GM06990 (cell line): ENCODE measurements around the gene KRT13.

Source experiments
- DNase-seq: peaks from one replicate; pipeline ENCODE4 v3.0.0-alpha.2; 2011; ENCODE audit not compliant: insufficient read length; ENCODE audit errors: extremely low read depth
- H3K27me3 ChIP-seq: replicated peaks from 2 replicates; pipeline ENCODE4 v1.6.0; 2011; ENCODE audit warnings: low read length; ENCODE audit not compliant: control insufficient read depth, insufficient read depth
- H3K36me3 ChIP-seq: 2 replicates; pipeline ENCODE4 v1.5.1; 2011; ENCODE audit warnings: low read length; ENCODE audit not compliant: control insufficient read depth, insufficient read depth
- H3K4me3 ChIP-seq: replicated peaks from 2 replicates; pipeline ENCODE4 v1.5.1; 2011; ENCODE audit warnings: low read depth, mild to moderate bottlenecking, control low read depth, low read length
- TF ChIP-seq, protein P1 (sequence below): IDR thresholded peaks from 2 replicates; pipeline ENCODE4 v1.5.1; 2011; ENCODE audit warnings: low read length, control low read depth, mild to moderate bottlenecking, inconsistent platforms; ENCODE audit not compliant: insufficient read depth, poor library complexity, severe bottlenecking

KRT13 gene

DNA sequence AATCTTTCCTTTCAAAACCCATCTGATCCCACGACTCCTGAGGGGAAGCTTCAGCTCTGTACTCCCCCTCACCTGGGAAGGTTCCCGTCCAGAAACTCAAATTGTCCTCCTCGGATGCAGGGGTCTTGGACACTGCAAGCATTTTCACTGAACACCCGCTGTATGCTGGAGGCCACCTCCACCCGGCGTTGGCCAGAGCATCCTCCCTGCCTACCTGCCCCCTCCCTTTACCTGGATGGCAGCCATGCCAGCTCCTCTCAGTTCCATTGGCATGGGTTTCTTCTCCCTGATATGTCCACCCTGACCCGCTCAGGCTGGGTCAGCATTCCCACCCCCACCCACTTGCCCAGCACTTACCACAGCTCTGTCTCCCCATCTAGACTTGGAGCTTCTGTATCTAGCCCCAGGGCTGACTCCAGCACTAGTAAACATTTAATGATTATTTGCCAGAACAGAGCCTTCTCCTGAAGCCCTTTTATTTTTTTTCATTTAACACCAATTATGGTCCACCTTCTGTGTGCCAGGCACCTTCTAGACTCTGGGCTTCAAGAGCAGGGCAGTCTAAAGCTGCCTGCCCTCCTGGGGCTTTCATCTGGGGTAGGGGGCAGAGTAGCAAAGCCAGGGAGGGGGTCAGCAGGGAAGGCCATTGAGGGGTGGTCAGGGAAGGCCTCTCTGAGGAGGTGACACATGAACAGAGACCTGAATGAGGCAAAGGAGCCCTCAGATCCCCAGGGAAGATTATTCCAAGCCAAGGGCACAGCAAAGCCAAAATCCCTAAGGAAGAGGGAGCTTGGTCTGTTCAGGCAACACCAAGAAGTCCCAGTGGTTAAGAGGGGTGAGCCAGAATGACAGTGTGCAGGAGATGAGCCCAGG lies 31.6 kb upstream of the KRT13 start:
- no peaks in the 10 kb centered on the region for H3K36me3 ChIP-seq
- peaks cover 4% of the 10 kb centered on the region for H3K27me3 ChIP-seq
- TF ChIP-seq, protein P1, sequence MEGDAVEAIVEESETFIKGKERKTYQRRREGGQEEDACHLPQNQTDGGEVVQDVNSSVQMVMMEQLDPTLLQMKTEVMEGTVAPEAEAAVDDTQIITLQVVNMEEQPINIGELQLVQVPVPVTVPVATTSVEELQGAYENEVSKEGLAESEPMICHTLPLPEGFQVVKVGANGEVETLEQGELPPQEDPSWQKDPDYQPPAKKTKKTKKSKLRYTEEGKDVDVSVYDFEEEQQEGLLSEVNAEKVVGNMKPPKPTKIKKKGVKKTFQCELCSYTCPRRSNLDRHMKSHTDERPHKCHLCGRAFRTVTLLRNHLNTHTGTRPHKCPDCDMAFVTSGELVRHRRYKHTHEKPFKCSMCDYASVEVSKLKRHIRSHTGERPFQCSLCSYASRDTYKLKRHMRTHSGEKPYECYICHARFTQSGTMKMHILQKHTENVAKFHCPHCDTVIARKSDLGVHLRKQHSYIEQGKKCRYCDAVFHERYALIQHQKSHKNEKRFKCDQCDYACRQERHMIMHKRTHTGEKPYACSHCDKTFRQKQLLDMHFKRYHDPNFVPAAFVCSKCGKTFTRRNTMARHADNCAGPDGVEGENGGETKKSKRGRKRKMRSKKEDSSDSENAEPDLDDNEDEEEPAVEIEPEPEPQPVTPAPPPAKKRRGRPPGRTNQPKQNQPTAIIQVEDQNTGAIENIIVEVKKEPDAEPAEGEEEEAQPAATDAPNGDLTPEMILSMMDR, result no peak
- no peak overlapping the region for H3K4me3 ChIP-seq
- no peak for DNase-seq

DNA sequence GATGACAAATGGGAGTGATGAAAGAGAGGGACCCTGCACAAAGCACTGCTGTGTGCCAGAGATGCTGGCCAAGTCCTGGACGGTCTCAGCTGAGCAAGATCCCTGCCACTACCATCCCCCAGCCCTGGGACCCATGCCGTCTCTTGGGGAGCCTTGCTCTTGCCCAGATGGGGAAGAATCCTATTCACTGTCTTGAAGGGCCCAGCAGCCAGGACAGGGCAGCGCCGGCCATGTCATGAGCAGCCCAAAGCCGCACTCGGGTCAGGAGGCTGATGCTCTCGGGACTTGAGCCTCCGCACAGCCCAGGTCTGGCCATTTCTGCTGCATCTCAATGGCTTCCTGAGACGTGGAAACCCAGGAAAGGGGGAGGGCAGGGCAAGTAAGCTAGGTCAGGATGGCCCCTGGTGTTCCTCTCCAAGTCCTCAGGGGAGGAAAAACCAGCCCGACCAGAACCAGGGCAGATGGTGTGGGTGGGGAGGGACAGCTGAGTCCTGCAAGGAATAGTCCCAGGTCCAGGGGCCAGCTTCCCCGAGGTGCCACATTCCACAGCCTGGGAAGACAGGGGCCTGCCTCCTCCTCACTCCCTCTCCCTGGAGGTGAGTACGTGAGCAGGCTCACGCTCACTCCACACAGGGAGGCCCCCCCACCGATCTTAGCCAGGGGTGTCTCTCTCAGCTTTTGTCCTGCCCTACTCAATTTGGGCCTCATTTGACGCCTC lies 30.5 kb upstream of the KRT13 start:
- DNase-seq, result no peak
- H3K4me3 ChIP-seq, result no peak overlapping the region
- TF ChIP-seq, protein P1, result no peak
- H3K36me3 ChIP-seq, result no peaks in the 10 kb centered on the region
- peaks cover 6% of the 10 kb centered on the region for H3K27me3 ChIP-seq

DNA sequence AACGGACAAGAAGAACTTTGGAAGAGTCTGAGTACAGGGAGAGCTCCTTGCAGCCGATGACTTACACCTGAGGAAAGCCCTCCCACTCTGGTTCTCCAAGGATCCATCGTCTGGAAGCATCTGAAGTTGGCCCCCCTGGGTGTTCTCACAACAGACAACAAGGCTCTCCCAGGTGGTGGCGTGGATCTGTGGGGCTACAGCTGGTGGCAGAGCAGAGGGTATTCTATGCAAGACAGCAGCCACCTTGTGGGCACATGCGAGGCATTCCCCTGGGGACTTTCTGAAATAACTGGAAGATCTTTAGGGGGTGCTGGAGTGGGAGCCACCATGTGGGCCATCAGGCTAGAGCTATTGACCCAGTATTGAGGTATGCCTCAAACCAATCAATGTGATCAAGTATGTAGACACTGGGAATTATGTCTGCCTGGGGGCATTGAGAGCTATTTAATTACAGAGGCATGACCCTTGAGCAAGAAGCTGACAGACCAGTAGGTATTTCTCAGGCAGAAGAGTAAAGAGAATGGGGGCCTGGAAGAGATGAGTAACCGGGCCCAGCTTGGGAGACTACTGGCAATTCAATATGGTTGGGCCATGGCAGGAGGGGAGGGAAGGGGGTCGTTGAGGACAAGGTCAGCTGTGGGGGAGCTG lies 29.6 kb upstream of the KRT13 start:
- Histone ChIP-seq H3K27me3 (peaks cover 6% of the 10 kb centered on the region), H3K36me3 (no peaks in the 10 kb centered on the region), H3K4me3 (no peak overlapping the region)
- TF ChIP-seq, protein P1, result no peak
- no peak for DNase-seq

DNA sequence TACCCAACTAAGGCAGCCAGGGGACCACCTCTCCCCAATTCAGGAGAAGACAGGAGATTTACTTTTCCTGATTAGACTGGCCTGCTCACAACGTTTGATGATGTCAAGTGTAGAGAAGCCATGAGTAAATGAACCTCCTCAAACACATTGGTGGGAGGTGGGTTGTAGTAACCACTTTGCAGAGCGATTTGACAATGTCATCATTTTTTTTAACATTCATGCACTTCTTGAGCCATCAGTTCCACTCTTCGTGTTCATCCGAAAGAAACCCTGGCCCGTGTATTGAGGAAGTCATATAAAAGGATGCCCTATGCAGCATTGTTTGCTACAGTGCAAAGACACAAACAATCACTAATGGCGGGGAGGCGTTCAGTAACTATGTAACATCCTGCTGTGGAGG lies 28.2 kb upstream of the KRT13 start:
- TF ChIP-seq, protein P1, result no peak
- H3K27me3 ChIP-seq, result peaks cover 8% of the 10 kb centered on the region
- DNase-seq, result no peak
- H3K36me3 ChIP-seq, result no peaks in the 10 kb centered on the region
- H3K4me3 ChIP-seq, result no peak overlapping the region

DNA sequence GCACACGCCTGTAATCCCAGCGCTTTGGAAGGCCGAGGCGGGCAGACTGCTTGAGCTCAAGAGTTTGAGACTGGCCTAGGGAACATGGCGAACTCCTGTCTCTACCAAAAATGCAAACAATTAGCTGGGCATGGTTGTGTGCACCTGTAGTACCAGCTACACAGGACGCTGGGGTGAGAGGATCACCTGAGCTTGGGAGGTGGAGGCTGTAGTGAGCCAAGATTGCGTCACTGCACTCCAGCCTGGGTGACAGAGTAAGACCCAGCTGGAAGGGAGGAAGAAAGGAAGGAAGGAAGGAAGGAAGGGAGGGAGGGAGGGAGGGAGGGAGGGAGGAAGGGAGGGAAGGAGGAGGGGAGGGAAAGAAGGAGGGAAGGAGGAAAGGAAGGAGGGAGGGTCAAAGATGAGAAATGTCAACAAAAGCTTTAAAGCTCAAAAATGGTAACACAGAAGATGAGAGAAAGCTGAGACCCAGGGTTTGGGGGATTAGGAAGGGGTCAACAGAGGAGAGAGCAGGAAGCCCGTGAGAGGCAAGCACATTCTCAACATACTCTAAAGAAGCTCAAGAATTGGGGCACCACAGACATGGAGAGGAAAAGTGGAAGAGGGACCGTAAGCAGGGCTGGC lies 27.6 kb upstream of the KRT13 start:
- H3K36me3 ChIP-seq, result no peaks in the 10 kb centered on the region
- peaks cover 8% of the 10 kb centered on the region for H3K27me3 ChIP-seq
- no peak overlapping the region for H3K4me3 ChIP-seq
- DNase-seq, result no peak
- TF ChIP-seq, protein P1, result no peak
